WTC11 (cell line): ENCODE measurements around the gene LRFN2.

ENCODE experiments used
- CREB1 ChIP-seq: sonication (generic); formaldehyde crosslinking; IDR thresholded peaks from 2 replicates; pipeline ENCODE4 v1.8.0; 2023; ENCODE audit warnings: mild to moderate bottlenecking, missing genetic modification reagents
- CTCF ChIP-seq: fragments of 200-600 bp; IDR thresholded peaks from 2 replicates; pipeline ENCODE4 v1.8.0; 2022; ENCODE audit warnings: antibody characterized with exemption
- JUN ChIP-seq: sonication (generic); formaldehyde crosslinking; IDR thresholded peaks from 2 replicates; pipeline ENCODE4 v1.8.0; 2023; ENCODE audit warnings: mild to moderate bottlenecking, missing genetic modification reagents
- MLX ChIP-seq: sonication (generic); formaldehyde crosslinking; IDR thresholded peaks from 2 replicates; pipeline ENCODE4 v1.8.1; 2023; ENCODE audit warnings: mild to moderate bottlenecking, missing genetic modification reagents, moderate library complexity
- NFE2L1 ChIP-seq: sonication (generic); formaldehyde crosslinking; IDR thresholded peaks from 2 replicates; pipeline ENCODE4 v1.8.1; 2023; ENCODE audit warnings: missing genetic modification reagents
- SP1 ChIP-seq: sonication (generic); formaldehyde crosslinking; conservative IDR thresholded peaks from 2 replicates; pipeline ENCODE4 v1.8.1; 2022; ENCODE audit warnings: missing genetic modification reagents
- TCF7 ChIP-seq: sonication (generic); formaldehyde crosslinking; IDR thresholded peaks from 2 replicates; pipeline ENCODE4 v1.8.0; 2022; ENCODE audit warnings: mild to moderate bottlenecking, low read depth, missing genetic modification reagents, moderate library complexity
- ZBTB43 ChIP-seq: sonication (generic); formaldehyde crosslinking; IDR thresholded peaks from 2 replicates; pipeline ENCODE4 v1.8.1; 2023; ENCODE audit warnings: mild to moderate bottlenecking, missing genetic modification reagents
- ZNF121 ChIP-seq: sonication (generic); formaldehyde crosslinking; IDR thresholded peaks from 2 replicates; pipeline ENCODE4 v1.8.0; 2023; ENCODE audit warnings: missing genetic modification reagents
- ZNF671 ChIP-seq: fragments of 250-450 bp; sonication (Bioruptor Pico); IDR thresholded peaks from 2 replicates; pipeline ENCODE4 v1.8.0; 2021; ENCODE audit warnings: mild to moderate bottlenecking
- TF ChIP-seq, protein P1 (sequence below): sonication (generic); formaldehyde crosslinking; IDR thresholded peaks from 2 replicates; pipeline ENCODE4 v1.8.0; 2022; ENCODE audit warnings: mild to moderate bottlenecking, missing genetic modification reagents
- TF ChIP-seq, protein P2 (sequence below): sonication (generic); formaldehyde crosslinking; IDR thresholded peaks from 2 replicates; pipeline ENCODE4 v1.8.0; 2022; ENCODE audit warnings: missing genetic modification reagents

DNA sequence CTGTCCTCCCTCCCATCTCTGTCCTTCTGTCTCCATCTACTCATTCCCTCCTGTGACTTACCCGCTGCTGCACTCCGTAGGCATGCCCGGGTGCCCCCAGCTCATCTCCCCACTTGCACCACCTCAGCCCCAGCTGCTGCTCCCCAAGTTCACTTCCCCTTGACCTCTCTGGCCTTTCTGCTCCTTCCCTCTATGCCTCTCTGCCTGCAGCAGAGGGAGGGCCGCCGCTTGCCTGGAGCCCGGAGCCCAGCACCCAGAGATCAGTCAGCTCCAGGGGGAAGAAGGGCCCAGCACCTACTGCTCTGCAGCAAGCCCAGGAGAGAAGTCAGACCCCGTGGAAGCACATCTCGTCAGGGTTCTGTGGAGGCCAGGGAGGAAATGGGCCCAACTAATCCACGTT is 97.4 kb downstream of the LRFN2 start:
- TF ChIP-seq CTCF (no peak), ZBTB43 (CRISPR knock-in tag) (no peak), NFE2L1 (CRISPR knock-in tag) (no peak), JUN (CRISPR knock-in tag) (no peak), ZNF671 (CRISPR knock-in tag) (no peak), CREB1 (CRISPR knock-in tag) (no peak), MLX (no peak), TCF7 (CRISPR knock-in tag) (no peak), ZNF121 (CRISPR knock-in tag) (no peak), SP1 (CRISPR knock-in tag) (no peak)
- TF ChIP-seq, protein P1, sequence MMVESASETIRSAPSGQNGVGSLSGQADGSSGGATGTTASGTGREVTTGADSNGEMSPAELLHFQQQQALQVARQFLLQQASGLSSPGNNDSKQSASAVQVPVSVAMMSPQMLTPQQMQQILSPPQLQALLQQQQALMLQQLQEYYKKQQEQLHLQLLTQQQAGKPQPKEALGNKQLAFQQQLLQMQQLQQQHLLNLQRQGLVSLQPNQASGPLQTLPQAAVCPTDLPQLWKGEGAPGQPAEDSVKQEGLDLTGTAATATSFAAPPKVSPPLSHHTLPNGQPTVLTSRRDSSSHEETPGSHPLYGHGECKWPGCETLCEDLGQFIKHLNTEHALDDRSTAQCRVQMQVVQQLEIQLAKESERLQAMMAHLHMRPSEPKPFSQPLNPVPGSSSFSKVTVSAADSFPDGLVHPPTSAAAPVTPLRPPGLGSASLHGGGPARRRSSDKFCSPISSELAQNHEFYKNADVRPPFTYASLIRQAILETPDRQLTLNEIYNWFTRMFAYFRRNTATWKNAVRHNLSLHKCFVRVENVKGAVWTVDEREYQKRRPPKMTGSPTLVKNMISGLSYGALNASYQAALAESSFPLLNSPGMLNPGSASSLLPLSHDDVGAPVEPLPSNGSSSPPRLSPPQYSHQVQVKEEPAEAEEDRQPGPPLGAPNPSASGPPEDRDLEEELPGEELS (CRISPR knock-in tag): no peak
- TF ChIP-seq, protein P2, sequence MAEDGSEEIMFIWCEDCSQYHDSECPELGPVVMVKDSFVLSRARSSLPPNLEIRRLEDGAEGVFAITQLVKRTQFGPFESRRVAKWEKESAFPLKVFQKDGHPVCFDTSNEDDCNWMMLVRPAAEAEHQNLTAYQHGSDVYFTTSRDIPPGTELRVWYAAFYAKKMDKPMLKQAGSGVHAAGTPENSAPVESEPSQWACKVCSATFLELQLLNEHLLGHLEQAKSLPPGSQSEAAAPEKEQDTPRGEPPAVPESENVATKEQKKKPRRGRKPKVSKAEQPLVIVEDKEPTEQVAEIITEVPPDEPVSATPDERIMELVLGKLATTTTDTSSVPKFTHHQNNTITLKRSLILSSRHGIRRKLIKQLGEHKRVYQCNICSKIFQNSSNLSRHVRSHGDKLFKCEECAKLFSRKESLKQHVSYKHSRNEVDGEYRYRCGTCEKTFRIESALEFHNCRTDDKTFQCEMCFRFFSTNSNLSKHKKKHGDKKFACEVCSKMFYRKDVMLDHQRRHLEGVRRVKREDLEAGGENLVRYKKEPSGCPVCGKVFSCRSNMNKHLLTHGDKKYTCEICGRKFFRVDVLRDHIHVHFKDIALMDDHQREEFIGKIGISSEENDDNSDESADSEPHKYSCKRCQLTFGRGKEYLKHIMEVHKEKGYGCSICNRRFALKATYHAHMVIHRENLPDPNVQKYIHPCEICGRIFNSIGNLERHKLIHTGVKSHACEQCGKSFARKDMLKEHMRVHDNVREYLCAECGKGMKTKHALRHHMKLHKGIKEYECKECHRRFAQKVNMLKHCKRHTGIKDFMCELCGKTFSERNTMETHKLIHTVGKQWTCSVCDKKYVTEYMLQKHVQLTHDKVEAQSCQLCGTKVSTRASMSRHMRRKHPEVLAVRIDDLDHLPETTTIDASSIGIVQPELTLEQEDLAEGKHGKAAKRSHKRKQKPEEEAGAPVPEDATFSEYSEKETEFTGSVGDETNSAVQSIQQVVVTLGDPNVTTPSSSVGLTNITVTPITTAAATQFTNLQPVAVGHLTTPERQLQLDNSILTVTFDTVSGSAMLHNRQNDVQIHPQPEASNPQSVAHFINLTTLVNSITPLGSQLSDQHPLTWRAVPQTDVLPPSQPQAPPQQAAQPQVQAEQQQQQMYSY (CRISPR knock-in tag): no peak
